K562 (cell line): Measurements from ENCODE around the gene CYP51A1. TPM values are rescaled to one million over a fixed set of nuclear protein-coding genes. Genes with fewer than 3 reads are reported as not detected.

Experiments used
- AFF1 ChIP-seq, 2 experiments: fragments of 450-650 bp; IDR thresholded peaks; 2 replicates each; pipeline ENCODE4 v1.6.1; 2018; ENCODE audit warnings: mild to moderate bottlenecking in 2 of 2, low read depth in 1 of 2; ENCODE audit not compliant: partially characterized antibody in 2 of 2
- ATF7 ChIP-seq: fragments of 450-650 bp; IDR thresholded peaks from 2 replicates; pipeline ENCODE4 v1.7.1; 2014; ENCODE audit warnings: mild to moderate bottlenecking, moderate library complexity
- KLF10 ChIP-seq: fragments of 250-450 bp; sonication (Bioruptor Pico); IDR thresholded peaks from 2 replicates; pipeline ENCODE4 v1.6.1; 2021; ENCODE audit warnings: matching md5 sums
- MYBL2 ChIP-seq, 2 experiments: fragments of 450-650 bp in 1 of 2; sonication (generic) in 1 of 2; formaldehyde crosslinking in 1 of 2; IDR thresholded peaks; 2 replicates each; pipeline versions ENCODE4 v1.6.1 to v1.8.1; 2017 to 2022; ENCODE audit warnings: borderline replicate concordance in 1 of 2, inconsistent platforms in 1 of 2, low read depth in 1 of 2, mild to moderate bottlenecking in 1 of 2, missing genetic modification reagents in 1 of 2, moderate library complexity in 1 of 2
- NFXL1 ChIP-seq: fragments of 450-650 bp; formaldehyde crosslinking; IDR thresholded peaks from 2 replicates; pipeline ENCODE4 v1.4.0; 2021; ENCODE audit warnings: mild to moderate bottlenecking
- PHF21A ChIP-seq: fragments of 450-650 bp; IDR thresholded peaks from 2 replicates; pipeline ENCODE4 v1.6.1; 2017; ENCODE audit warnings: low read depth, borderline replicate concordance
- PML ChIP-seq: IDR thresholded peaks from 2 replicates; pipeline ENCODE4 v1.6.1; 2012; ENCODE audit warnings: low read length, inconsistent platforms
- POLR2A ChIP-seq: fragments of 450-650 bp; conservative IDR thresholded peaks from 2 replicates; pipeline ENCODE4 v1.6.1; 2016
- RBM15 ChIP-seq: fragments of 200-400 bp; formaldehyde crosslinking; IDR thresholded peaks from 2 replicates; pipeline ENCODE4 v1.6.1; 2018; ENCODE audit warnings: mild to moderate bottlenecking, low read length, moderate library complexity; ENCODE audit not compliant: insufficient read depth
- SNAPC5 ChIP-seq: fragments of 250-450 bp; sonication (Bioruptor Pico); IDR thresholded peaks from 2 replicates; pipeline ENCODE4 v1.8.0; 2021; ENCODE audit warnings: moderate library complexity, mild to moderate bottlenecking, inconsistent platforms
- TAF9B ChIP-seq: fragments of 450-650 bp; IDR thresholded peaks from 2 replicates; pipeline ENCODE4 v1.6.1; 2018; ENCODE audit warnings: mild to moderate bottlenecking; ENCODE audit not compliant: partially characterized antibody
- XRCC4 ChIP-seq: IDR thresholded peaks from one replicate; pipeline ENCODE4 v1.6.1; 2011; ENCODE audit not compliant: insufficient read depth, insufficient read length; ENCODE audit errors: extremely low read depth
- ZBTB43 ChIP-seq: sonication (generic); formaldehyde crosslinking; IDR thresholded peaks from 2 replicates; pipeline ENCODE4 v1.8.0; 2023; ENCODE audit warnings: mild to moderate bottlenecking, missing genetic modification reagents
- ZNF274 ChIP-seq: IDR thresholded peaks from 2 replicates; pipeline ENCODE4 v1.6.1; 2011; ENCODE audit warnings: low read depth, mild to moderate bottlenecking, low read length, moderate library complexity, borderline replicate concordance
- ZNF449 ChIP-seq: fragments of 250-450 bp; sonication (Bioruptor Pico); IDR thresholded peaks from 2 replicates; pipeline ENCODE4 v1.8.0; 2022; ENCODE audit warnings: moderate library complexity, mild to moderate bottlenecking, inconsistent platforms
- ZNF655 ChIP-seq: fragments of 250-450 bp; sonication (Bioruptor Pico); IDR thresholded peaks from 2 replicates; pipeline ENCODE4 v1.5.0; 2021
- ZNF76 ChIP-seq: fragments of 250-450 bp; sonication (Bioruptor Pico); IDR thresholded peaks from 2 replicates; pipeline ENCODE4 v1.4.0; 2020; ENCODE audit warnings: mild to moderate bottlenecking, moderate library complexity, borderline replicate concordance
- polyA plus RNA-seq, 8 experiments: library from polyadenylated mRNA; depleted of rRNA in 4 of 8; stranded (reverse) in 5 of 8; unstranded in 3 of 8; fragments of >200 nt; fragmentation: Nextera tagmentation in 2 of 8; fragmentation: Illumina TruSeq in 1 of 8; extraction: Ambion mirVana in 2 of 8; extraction: Trizol in 1 of 8; gene quantifications; 2 replicates each; pipeline versions ENCODE4 v1.2.1 to v1.2.3, GENCODE V29; 2011 to 2014; ENCODE audit warnings: inconsistent platforms in 1 of 8, missing spikeins in 1 of 8
- total RNA-seq, 7 experiments: library from RNA; depleted of rRNA in 6 of 7; stranded (reverse); fragments of >200 nt in 6 of 7; fragmentation: Illumina TruSeq in 2 of 7; extraction: Trizol in 2 of 7; gene quantifications; 2 replicates each; pipeline versions ENCODE4 v1.2.1 to v1.2.3, GENCODE V29; 2011 to 2021; ENCODE audit warnings: low replicate concordance in 1 of 7

CYP51A1 gene
- total and polyA plus RNA-seq, 9 of the 15 experiments (the other 6 are each of a cell fraction or from before 2014, with no cell fraction given), result 35.4 to 151 (median 80.3) TPM

GRCh38 chr7:92134271-92135051 lies at the start of gene CYP51A1 (continued):
- TF ChIP-seq ZNF76 (CRISPR knock-in tag), result no peak; the same call in 1 of the 2 replicates
- no peak for TF ChIP-seq ZNF274
- TF ChIP-seq RBM15, result no peak
- no peak for TF ChIP-seq ZNF655 (CRISPR knock-in tag)
- TF ChIP-seq KLF10 (CRISPR knock-in tag), result no peak
- TF ChIP-seq PML, result peak; percentile 87
- TF ChIP-seq POLR2A, result peak; percentile 93
- no peak for TF ChIP-seq ZBTB43 (CRISPR knock-in tag)
- TF ChIP-seq ATF7, result peak; percentile 96
- TF ChIP-seq SNAPC5 (CRISPR knock-in tag), result no peak
- no peak; the same call in 1 of the 2 replicates for TF ChIP-seq MYBL2 (IDR thresholded peaks at IDR 0.05; ENCODE audit: low read depth)
- no peak for TF ChIP-seq MYBL2 (CRISPR knock-in tag; IDR thresholded peaks at IDR 0.05; ENCODE audit: borderline replicate concordance)
- peak; percentile 97 for TF ChIP-seq TAF9B
- peak; percentile 96 for TF ChIP-seq PHF21A
- no peak for TF ChIP-seq XRCC4
- TF ChIP-seq NFXL1 (CRISPR knock-in tag), result no peak
- no peak for TF ChIP-seq ZNF449 (CRISPR knock-in tag)
- TF ChIP-seq AFF1 (IDR thresholded peaks at IDR 0.05; ENCODE audit: low read depth in 1 of 2, partially characterized antibody in 2 of 2), result peak; percentile 46
